Activated T-cell treated with anti-CD3 and anti-CD28 coated beads for 48 hours (primary cell): ENCODE results near the gene TPRG1.

ENCODE experiments used
- DNase-seq: peaks from one replicate; pipeline ENCODE4 v3.0.0-alpha.2; 2020; ENCODE audit warnings: low read depth

The TPRG1 gene

GRCh38 chr3:189355481-189356201, 183.9 kb downstream of the TPRG1 start:
- no peak for DNase-seq

DNA sequence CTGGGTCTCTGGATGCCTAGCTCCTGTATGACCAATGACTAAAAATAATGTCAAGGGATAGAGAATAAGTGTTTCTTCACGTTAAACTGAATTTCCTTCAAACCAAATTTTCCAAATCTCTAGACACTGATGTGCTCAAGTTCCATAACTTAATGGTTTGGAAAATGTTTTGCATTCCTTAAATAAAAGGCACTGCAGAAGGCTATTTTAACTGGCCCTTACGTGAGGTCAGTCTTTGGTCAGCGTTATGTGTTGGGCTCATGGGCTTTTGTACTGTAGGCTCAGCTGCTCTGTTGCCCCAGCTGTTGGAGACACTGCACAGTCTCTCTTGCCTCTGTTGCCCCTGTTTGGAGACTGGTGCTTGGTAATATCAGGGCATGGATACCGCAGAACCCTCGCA, 188.5 kb downstream of the TPRG1 start:
- DNase-seq: no peak

DNA sequence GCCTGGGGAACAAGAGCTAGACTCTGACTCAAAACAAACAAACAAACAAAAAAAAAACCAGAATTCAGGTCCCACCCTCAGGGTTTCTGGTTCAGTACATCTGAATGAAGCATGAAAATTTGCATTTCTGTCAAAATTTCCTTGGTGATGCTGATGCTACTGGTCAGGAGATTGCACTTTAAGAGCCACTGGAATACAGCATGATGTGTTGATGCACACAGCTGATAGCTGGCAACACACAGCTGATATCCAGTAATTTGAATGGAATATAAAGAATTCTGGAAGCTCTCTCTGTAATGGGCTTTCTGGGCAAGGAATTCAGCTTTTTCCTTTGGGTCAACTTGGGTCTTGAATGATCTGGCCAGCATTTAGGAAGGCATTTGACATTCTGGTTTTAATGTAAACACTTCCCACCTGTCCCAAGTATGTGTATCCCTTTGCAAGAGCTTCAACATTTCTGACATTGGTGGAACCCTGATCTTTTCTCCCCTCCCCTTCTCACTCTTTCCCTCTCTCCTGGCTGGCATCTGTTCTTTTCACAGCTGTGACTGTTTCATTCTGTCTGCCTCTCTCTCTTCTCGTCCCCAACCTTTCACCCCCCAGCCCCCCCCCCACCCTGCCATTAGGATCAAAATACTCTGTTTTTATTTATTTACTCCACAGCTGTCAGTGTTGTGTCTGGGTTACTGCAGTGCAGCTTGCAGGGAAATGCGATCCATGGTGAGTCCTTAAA, 189.5 kb downstream of the TPRG1 start:
- DNase-seq: no peak

- no peak for DNase-seq
Measured at GRCh38 chr3:189363590-189364255, 192.0 kb downstream of the TPRG1 start.

- DNase-seq: no peak
Measured at GRCh38 chr3:189365609-189366564, 194.1 kb downstream of the TPRG1 start.

DNA sequence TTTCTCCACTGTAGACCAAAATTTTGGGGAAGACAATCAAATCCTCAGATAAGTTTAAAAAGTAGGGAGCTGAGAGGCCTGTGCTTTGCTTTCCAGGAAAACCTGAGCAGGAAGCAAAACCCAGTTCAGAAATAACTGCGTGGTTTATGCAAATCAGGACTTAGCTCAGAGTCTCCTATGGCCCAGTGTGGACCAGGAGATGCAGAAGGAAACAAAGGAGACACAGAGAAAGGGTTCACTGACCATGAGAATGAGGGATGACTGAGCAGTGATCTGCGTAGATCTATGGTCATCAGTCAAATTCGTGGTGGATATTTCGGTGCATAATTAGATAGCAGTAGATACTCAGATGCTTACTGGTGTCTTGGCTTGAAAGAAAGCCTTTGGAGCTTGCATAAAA, 196.6 kb downstream of the TPRG1 start:
- DNase-seq: no peak

DNA sequence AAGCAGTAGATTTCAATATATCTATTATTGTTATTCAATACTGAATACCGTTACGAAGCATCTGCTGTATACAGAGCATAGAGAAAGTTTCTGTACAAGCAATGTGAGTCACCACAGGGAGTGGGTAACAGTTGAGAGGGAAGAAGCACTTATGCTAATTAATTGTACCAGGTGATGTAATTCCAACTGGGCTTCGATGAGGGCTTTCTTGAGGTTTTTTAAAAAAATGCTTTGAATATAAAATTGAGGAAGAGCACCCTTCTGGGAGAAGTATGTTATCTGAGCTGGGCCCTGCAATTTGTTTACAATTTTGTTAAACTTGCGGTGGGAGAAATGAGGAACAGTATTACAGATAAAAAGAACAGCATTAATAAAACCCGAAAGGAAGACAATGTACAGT, 197.9 kb downstream of the TPRG1 start:
- DNase-seq: no peak

DNA sequence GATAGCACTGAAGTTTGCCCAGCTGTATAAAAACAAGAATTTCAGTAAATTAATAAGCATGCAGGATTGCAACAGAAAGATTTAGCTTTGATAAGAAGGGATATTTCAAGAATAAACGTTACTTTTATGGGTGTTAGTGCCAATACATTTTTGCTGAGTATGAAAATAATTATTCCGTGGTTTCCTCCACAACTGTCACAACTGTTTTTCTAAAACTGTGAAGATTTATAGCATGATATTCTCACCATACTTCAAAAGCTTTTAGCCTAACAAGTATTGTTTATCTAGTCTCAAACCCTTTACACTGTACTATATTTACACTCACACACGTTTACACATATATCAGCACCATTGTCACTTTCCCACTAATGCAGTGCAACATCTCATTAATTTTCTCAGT, 200.5 kb downstream of the TPRG1 start:
- no peak for DNase-seq
